ENCODE results near the gene IGFALS.

The IGFALS gene

DNA sequence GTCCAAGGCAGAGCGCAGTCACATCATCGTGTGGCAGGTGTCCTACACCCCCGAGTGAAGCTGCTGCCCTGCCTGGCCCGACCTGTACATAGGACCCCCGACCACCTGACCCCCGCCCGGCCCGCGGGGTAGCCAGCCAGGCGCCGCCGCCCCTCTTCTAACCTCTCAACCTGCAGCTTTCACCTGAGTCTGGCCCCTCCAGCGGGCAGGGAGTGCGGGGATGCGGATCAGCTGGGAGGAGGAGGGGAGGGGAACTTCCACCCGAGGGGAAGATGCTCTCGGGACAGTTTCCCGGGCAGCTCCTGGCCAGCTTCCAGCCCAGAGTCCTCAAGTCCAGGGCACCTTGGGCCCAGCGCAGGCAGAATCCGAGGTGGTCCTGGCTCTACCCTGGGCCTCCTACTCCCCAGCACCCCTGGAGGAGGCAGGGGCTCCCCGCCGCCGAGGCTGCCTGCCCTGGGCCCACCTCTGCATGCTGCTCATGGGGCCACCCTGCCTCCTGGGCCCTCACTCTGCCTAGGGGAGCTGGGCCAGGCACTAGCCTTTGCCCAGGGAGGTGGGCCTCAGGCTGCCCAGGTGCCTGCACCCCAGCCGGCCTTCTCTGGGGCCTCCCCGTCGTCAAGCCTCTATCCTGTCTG lies 24.6 kb downstream of the IGFALS start:
- DNase-seq (ENCODE audit: low read depth, low spot score), result no peak
- no peak overlapping the region for H3K4me3 ChIP-seq (ENCODE audit: low read depth, low read length)
- ChIA-PET CTCF (interaction anchor here (1.1 to 2.2 kb wide), 2 partner anchors 63 to 92 kb away, joined by 3 to 11 read pairs; partner anchors contain the start of gene MAPK8IP3), POLR2A (interaction anchor here (1.7 to 4.3 kb wide), 2 partner anchors 9 to 13 kb away, joined by 4 to 31 read pairs; partner anchors contain the start of genes NUBP2 and SPSB3)
- TF ChIP-seq, protein P1, sequence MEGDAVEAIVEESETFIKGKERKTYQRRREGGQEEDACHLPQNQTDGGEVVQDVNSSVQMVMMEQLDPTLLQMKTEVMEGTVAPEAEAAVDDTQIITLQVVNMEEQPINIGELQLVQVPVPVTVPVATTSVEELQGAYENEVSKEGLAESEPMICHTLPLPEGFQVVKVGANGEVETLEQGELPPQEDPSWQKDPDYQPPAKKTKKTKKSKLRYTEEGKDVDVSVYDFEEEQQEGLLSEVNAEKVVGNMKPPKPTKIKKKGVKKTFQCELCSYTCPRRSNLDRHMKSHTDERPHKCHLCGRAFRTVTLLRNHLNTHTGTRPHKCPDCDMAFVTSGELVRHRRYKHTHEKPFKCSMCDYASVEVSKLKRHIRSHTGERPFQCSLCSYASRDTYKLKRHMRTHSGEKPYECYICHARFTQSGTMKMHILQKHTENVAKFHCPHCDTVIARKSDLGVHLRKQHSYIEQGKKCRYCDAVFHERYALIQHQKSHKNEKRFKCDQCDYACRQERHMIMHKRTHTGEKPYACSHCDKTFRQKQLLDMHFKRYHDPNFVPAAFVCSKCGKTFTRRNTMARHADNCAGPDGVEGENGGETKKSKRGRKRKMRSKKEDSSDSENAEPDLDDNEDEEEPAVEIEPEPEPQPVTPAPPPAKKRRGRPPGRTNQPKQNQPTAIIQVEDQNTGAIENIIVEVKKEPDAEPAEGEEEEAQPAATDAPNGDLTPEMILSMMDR (IDR thresholded peaks at IDR 0.05; ENCODE audit: insufficient read depth, low read length, missing control alignments), result no peak

DNA sequence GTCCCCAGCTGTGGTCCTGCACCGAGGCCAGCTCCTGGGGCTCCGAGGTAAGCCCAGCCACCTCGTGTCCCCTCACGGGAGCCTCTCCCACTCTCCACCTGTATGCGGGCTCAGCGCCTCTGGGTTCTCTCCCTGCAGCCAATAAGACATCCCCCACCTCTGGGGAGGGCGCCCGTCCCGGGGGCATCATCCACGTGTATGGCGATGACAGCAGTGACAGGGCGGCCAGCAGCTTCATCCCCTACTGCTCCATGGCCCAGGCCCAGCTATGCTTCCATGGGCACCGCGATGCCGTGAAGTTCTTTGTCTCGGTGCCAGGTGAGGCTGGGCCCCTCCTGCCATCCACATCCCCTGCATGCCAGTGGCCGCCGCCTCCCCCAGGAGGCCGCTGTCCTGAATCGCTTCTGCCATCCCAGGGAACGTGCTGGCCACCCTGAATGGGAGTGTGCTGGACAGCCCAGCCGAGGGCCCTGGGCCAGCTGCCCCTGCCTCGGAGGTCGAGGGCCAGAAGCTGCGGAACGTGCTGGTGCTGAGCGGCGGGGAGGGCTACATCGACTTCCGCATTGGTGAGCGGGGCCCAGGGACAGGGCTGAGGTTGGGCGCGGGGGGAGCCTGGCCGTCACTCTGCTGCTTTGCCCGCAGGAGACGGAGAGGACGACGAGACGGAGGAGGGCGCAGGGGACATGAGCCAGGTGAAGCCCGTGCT lies 25.3 kb downstream of the IGFALS start:
- TF ChIP-seq, protein P1 (IDR thresholded peaks at IDR 0.05; ENCODE audit: insufficient read depth, low read length, missing control alignments), result no peak
- H3K4me3 ChIP-seq (ENCODE audit: low read depth, low read length), result no peak overlapping the region
- ChIA-PET CTCF (interaction anchor here (1.1 to 2.2 kb wide), 2 partner anchors 62 to 92 kb away, joined by 3 to 11 read pairs; partner anchors contain the start of gene MAPK8IP3), POLR2A (interaction anchor here (1.7 kb wide), 1 partner anchor 10 kb away, joined by 4 read pairs; no protein-coding TSS in a partner anchor)
- DNase-seq (ENCODE audit: low read depth, low spot score), result no peak

DNA sequence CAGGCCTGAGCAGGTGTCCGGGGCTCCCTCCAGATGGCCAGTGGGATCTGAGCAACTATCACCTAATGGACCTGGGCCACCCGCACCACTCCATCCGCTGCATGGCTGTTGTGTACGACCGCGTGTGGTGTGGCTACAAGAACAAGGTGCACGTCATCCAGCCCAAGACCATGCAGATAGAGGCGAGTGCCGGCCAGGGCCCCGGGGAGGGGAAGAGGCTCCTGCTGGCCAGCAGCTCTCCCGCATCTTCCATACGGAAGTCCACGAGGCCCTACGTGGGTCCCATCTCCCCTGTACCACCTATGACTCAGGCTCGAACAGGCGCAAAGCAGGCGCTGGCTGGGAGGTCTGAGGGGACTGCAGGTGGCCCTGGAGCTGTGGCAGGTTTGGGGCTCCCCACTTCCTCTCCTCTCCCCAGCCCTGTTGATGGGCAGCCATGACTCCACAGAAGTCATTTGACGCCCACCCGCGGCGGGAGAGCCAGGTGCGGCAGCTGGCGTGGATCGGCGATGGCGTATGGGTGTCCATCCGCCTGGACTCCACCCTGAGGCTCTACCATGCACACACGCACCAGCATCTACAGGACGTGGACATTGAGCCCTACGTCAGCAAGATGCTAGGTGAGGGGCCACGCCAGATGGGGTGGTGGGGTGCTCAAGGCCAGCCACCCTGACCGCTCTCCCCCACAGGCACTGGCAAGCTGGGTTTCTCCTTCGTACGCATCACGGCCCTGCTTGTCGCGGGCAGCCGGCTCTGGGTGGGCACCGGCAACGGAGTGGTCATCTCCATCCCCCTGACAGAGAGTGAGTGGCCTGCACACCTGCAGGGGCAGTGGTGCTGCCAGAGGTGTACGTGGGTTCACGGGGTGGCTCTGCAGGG lies 26.1 kb downstream of the IGFALS start:
- TF ChIP-seq, protein P1 (IDR thresholded peaks at IDR 0.05; ENCODE audit: insufficient read depth, low read length, missing control alignments), result no peak
- H3K4me3 ChIP-seq (ENCODE audit: low read depth, low read length), result no peak overlapping the region
- ChIA-PET POLR2A (interaction anchor here (1.7 kb wide), 1 partner anchor 10 kb away, joined by 4 read pairs; no protein-coding TSS in a partner anchor), CTCF (interaction anchor here (2.2 kb wide), 1 partner anchor 61 kb away, joined by 11 read pairs; the partner anchor contains the start of gene MAPK8IP3)
- DNase-seq (ENCODE audit: low read depth, low spot score), result no peak

DNA sequence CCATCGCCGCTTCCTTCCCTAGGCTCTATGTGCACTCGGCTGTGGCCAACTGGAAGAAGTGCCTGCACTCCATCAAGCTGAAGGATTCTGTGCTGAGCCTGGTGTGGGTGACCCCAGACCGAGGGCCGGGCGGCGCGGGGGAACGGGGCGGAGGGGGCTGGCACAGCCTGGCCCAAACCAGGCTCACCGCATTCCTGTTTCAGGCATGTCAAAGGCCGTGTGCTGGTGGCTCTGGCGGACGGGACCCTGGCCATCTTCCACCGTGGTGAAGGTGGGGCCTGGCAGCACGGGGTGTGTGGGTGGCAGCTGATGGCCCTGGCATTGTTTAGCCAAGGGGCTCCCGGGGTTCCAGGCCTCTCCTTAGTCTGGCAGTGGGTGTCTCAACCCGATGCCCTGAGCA lies 26.8 kb downstream of the IGFALS start:
- TF ChIP-seq, protein P1 (IDR thresholded peaks at IDR 0.05; ENCODE audit: insufficient read depth, low read length, missing control alignments), result no peak
- no peak for DNase-seq (ENCODE audit: low read depth, low spot score)
- no peak overlapping the region for H3K4me3 ChIP-seq (ENCODE audit: low read depth, low read length)
- ChIA-PET CTCF (no interaction called here), POLR2A (no interaction called here)

DNA sequence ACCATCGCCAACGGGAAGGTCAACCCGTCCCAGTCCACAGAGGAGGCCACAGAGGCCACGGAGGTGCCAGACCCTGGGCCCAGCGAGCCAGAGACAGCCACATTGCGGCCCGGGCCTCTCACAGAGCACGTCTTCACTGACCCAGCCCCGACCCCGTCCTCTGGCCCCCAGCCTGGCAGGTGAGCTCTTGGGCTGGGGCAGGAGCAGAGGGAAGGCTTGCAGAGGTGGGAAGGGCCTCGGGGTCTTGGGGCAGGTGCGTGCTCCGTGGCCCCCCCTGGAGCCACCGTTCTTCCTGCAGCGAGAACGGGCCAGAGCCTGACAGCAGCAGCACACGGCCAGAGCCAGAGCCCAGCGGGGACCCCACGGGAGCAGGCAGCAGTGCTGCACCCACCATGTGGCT lies 27.3 kb downstream of the IGFALS start:
- DNase-seq (ENCODE audit: low read depth, low spot score), result no peak
- ChIA-PET POLR2A (no interaction called here), CTCF (no interaction called here)
- no peak overlapping the region for H3K4me3 ChIP-seq (ENCODE audit: low read depth, low read length)
- TF ChIP-seq, protein P1 (IDR thresholded peaks at IDR 0.05; ENCODE audit: insufficient read depth, low read length, missing control alignments), result no peak
